Esophagus squamous epithelium (tissue), 4 donors: ENCODE results near the gene HMGXB4.

Experiments
- CTCF ChIP-seq, 6 experiments: fragments of 450-650 bp in 4 of 6; fragments of 200-600 bp in 2 of 6; sonication (generic) in 2 of 6; IDR thresholded peaks; one replicate each; pipeline ENCODE4 v1.5.1; 2016 to 2019; ENCODE audit warnings: antibody characterized with exemption in 6 of 6, mild to moderate bottlenecking in 4 of 6, moderate library complexity in 4 of 6
- POLR2A ChIP-seq, 4 donors: fragments of 450-650 bp; IDR thresholded peaks; one replicate each; pipeline ENCODE4 v1.6.1; 2017; ENCODE audit warnings: antibody characterized with exemption in 4 of 4, mild to moderate bottlenecking in 4 of 4, moderate library complexity in 3 of 4

GRCh38 chr22:35332278-35332677 is 75.0 kb downstream of the HMGXB4 start:
- no peak for TF ChIP-seq POLR2A (IDR thresholded peaks at IDR 0.05)
- no peak for TF ChIP-seq CTCF (IDR thresholded peaks at IDR 0.05)
